Activated CD8-positive, alpha-beta memory T cell treated with anti-CD3 and anti-CD28 coated beads for 1 hour (primary cell): ENCODE measurements around the gene DLG4.
A peak's percentile ranks its signal among the peaks of the same experiment; 100 is the strongest.

Source experiments
- DNase-seq, 2 donors: peaks; one replicate each; pipeline ENCODE4 v3.0.0-alpha.2; 2020; ENCODE audit warnings: low read depth in 1 of 2; ENCODE audit errors: extremely low read depth in 1 of 2

DLG4 gene

GRCh38 chr17:7215652-7216180 lies 3.9 kb downstream of the DLG4 start:
- DNase-seq, result no peak

DNA sequence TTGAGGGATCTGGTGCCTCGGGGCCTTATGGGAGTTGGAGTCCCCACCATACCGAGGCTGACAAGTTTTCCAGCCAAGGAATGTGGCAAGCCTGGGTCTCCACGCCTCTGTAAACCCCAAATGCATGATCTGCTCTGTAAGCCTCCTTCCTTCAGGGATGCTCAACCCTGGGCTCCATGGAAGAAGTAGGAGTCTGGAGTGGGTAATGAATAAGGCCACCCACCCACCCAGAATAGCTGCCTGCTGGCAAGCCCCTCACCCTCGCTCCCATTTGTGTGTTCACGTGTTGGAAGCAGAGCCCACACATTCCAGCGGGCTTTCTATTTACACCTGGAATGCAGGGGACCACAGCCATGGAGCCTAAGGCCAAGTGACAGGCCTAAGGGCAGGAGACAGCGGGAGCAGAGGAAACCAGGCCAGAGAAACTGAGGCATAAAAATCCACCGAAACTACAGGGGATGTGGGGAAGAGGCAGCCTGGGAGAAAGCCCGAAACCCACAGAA lies 4.4 kb downstream of the DLG4 start:
- DNase-seq, result no peak

DNA sequence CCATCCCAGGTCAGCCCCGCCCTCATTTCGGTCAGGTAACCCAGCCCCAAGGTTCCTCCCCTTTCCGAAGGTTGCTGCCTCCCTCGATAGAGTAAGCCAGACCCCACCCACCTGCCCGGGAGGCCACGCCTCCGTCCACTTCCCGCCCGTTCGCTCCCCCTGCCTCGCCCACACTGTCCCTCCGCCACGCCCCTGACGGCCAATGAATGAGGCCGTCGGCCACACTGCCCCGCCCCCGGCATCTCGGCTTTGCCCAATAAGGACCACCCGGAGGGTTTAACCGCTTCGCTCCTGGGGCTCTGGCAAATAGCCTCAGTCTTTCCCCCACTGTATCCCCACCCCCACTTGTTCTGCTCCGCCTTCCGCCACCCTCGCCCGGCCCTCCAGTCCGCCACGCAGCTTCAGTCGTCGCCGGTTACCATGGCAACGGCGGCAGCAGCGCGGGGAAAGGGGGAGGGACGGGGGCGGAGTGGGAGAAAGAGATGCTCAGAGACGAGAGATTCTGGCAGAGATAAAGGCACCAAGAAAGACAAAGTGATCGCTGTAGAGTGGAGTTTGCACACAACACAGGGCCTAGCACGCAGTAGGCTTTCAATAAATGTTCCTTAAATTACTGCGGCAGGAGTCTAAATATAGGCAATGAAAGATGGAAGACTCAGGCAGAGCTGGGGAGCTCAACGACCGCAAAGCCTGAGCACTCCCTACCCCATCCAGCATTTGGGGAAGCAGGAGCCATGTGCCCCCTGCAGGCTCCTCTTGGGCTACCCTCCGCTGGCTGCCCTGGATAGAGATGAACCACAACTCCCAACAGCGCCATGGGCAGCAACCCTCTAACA lies 5.1 kb downstream of the DLG4 start:
- peak; percentile 98 to 99 for DNase-seq

- peak in 1 of 2 donors; percentile 70 for DNase-seq
These were observed 5.7 kb downstream of the DLG4 start for GRCh38 chr17:7213895-7214299.

DNA sequence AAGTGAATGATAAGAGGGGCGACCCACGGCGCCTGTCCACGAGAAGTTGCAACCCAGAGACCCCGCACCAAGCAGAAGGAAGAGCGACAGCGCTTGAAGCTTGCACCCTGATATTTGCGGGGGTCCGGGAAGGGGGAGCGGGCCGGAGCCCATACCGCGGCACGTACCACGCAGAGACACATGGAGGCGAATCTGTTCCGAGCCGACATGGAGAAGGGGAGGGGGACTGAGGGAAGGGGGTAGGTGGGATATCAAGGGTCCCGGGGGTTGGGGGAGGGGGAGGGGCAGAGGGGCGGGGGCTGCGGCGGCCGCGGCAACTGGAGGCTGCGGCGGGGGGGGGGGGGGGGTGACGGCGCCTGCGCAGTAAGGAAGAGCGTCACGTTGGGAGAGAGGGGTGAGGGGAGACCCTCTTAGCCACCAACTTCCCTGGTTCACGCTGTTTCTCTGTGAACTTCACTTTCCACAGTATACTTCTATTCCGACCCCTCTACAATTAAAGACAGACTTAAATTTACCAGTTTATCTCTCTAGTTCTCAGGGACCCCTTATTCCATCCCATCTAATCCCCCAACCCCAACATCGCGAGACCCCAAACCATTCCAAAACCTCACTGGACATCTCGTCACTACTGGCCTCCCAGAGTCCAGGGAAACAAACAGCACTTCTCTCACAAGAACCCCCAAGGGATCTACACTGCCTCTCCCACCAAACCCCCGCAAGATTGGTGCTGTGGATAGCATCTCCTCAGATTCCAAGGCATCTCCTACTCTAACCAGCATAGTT lies 8.0 kb downstream of the DLG4 start:
- DNase-seq, result no peak

DNA sequence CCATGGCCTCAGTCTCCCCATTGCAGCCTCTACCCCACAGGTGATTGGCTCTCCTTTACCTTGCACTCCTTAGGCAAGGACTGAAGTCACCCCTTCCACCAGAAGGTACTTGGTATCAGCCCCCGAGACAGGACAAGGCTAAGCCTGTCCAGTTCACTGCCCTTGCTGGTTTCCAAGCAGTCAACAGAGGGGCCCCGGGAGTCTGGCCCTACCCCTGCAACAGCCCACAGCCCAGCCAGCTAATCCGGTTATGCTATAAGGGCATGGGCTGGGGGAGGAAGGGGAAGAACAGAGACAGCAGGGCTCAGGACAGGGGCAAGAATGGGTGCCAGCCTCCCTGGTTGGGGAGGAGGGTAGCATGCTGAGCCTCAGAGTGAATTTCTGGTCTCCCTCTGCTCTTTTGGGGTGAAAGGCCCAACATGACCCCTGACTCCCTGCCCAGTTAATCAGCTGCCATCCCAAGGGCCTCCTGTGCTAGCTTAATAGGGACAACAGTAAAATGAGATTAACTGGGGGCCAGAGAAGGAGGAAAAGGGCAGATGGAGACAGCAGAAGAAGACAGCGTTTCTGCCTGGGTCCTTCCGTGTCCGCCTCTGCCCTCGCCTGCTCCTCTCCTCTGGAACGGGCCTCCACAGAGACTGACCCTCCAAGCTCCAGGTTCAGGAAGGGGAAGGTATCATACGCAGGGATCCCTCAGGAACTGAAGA lies 10.7 kb downstream of the DLG4 start:
- no peak for DNase-seq

DNA sequence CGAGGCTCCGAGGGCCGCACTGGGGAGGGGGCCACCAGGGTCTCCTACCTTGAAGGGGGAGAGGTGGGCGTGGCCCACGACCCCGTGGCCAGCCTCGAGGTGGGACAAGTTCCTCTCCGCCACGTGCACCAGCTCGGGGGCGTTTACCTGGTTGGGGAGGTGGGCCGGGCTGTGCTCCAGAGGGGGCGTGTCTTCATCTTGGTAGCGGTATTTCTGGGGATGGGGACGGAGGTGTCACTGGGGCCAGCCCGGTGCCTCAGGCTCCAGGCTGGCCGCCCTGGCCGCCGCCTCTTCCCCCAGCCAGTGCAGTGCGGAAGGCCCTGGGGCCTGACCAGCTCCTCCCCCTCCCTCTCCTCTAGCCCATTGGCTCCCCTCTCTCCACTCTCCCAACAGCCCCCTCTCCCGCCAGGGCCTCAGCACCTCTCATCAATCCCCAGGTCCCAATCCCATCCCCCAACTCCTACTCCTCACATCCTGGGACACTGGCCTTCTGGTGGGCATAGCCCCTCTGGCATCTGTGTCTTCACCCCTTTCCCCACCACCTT lies 11.5 kb downstream of the DLG4 start:
- no peak for DNase-seq

- no peak for DNase-seq
These were observed 12.3 kb downstream of the DLG4 start for GRCh38 chr17:7207120-7208001.

- DNase-seq, result no peak
These were observed 14.1 kb downstream of the DLG4 start for GRCh38 chr17:7205561-7205960.

DNA sequence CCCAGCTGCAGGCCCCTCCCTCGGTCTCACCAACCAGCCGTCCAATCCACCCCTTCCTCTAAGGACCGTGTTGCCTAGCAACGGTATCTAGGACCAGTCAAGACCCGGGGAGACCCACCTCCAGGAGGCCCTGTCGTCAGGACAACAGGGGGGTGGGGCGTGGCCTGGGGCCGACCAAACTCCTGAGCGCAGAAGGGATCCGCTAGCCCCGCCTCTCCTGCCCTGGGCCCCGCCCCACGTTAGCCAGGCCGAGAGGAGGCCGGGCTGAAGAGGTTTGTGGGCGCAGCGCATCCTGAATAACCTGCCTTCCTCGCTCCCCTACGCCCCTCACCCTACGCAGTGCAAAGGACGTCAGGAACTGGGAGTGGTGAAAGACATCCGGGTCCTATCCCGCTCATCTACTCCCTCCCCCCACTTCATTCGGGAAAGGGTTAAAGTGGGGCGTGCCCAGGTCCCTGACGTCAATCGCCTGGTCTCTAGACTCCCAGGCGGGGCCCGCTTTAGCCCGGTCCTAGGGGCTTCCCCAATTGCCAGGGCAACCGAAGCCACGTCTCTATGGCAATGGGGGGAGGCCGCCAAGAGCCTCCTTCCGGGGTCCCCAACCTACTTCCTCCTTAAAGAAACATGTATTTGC lies 14.7 kb downstream of the DLG4 start:
- DNase-seq, result peak; percentile 87 to 95

- no peak for DNase-seq
These were observed 15.3 kb downstream of the DLG4 start for GRCh38 chr17:7204336-7204735.

- DNase-seq, result no peak
These were observed 16.2 kb downstream of the DLG4 start for GRCh38 chr17:7203391-7203790.

GRCh38 chr17:7196651-7197401 lies 22.8 kb downstream of the DLG4 start:
- no peak for DNase-seq

GRCh38 chr17:7195971-7196370 lies 23.7 kb downstream of the DLG4 start:
- no peak for DNase-seq

DNA sequence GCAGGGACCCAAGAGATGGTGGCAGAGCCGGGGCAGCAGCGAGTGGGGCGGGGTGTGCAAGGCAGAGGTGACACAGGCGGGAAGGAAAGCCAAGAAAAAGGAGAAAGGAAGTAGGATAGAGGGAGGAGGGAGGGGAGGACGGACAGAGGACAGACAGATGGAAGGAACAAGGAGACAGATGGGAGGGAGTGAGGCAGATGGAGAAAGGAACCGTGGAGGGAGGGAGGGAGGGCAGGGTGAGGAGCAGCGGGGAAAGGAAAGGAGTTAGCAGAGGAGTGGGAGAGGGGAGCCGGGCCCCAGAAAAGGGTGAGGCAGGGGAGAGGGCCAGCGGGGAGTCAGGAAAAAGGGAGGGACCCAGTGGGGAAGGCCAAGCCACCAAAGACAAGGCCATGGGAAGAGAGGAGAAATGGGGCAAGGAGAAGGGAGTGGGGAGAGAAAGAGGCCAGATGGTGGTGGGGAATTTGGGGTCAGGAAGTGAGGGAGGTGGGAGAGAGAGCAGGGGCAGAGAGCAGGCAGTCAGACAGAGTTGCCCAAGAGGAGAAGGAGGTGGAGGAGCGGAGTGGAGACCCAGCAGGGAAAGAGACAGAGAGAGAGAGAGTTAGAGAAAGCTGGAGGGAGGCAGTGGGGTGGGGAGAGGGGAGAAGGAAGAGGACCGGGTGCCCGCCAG lies 27.2 kb downstream of the DLG4 start:
- DNase-seq, result no peak

- no peak for DNase-seq
These were observed 27.9 kb downstream of the DLG4 start for GRCh38 chr17:7191571-7192270.

DNA sequence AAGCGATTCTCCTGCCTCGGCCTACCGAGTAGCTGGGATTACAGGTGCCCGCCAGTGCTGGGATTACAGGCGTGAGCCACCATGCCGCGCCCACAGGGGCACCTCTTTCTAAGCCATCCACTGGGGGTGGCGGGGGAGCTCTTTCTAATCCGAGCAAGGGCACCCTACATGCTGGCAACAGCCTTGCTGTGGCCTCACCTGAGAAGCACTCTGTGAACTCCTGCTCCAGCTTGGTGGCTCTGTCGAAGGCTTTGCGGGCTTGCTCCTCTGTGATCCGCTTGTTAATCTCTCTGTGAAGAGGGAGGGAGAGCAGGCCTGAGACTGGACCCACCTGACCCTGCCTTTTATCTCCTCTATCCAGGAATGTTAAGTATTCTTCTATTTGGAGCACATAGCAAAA lies 28.6 kb downstream of the DLG4 start:
- no peak for DNase-seq
